Measurements from ENCODE around the gene RPN2.

The RPN2 gene

GRCh38 chr20:37266940-37267666, 88.0 kb downstream of the RPN2 start:
- DNase-seq (ENCODE audit: low spot score) = no peak

- peak; percentile 67 for DNase-seq (ENCODE audit: low spot score)
Measured at GRCh38 chr20:37267667-37268313, 88.7 kb downstream of the RPN2 start.

GRCh38 chr20:37270576-37271420, 91.7 kb downstream of the RPN2 start:
- peak; percentile 60 for DNase-seq (ENCODE audit: low spot score)

GRCh38 chr20:37271421-37271768, 92.3 kb downstream of the RPN2 start:
- DNase-seq (ENCODE audit: low spot score) = no peak

- DNase-seq (ENCODE audit: low spot score) = no peak
Measured at GRCh38 chr20:37273988-37274387, 94.9 kb downstream of the RPN2 start.

- DNase-seq (ENCODE audit: low spot score) = no peak
Measured at GRCh38 chr20:37274851-37275524, 95.9 kb downstream of the RPN2 start.

GRCh38 chr20:37276494-37277252, 97.5 kb downstream of the RPN2 start:
- DNase-seq (ENCODE audit: low spot score) = peak; percentile 62

- no peak for DNase-seq (ENCODE audit: low spot score)
Measured at GRCh38 chr20:37277253-37277593, 98.1 kb downstream of the RPN2 start.

GRCh38 chr20:37278966-37279590, 99.9 kb downstream of the RPN2 start:
- no peak for DNase-seq (ENCODE audit: low spot score)

GRCh38 chr20:37279820-37280219, 100.7 kb downstream of the RPN2 start:
- DNase-seq (ENCODE audit: low spot score) = no peak

GRCh38 chr20:37280403-37280802, 101.3 kb downstream of the RPN2 start:
- no peak for DNase-seq (ENCODE audit: low spot score)

GRCh38 chr20:37282556-37282955, 103.4 kb downstream of the RPN2 start:
- DNase-seq (ENCODE audit: low spot score) = no peak

- DNase-seq (ENCODE audit: low spot score) = no peak
Measured at GRCh38 chr20:37283530-37284195, 104.5 kb downstream of the RPN2 start.

- no peak for DNase-seq (ENCODE audit: low spot score)
Measured at GRCh38 chr20:37284691-37285161, 105.6 kb downstream of the RPN2 start.

- no peak for DNase-seq (ENCODE audit: low spot score)
Measured at GRCh38 chr20:37285664-37286374, 106.7 kb downstream of the RPN2 start.

GRCh38 chr20:37288091-37288490, 109.0 kb downstream of the RPN2 start:
- DNase-seq (ENCODE audit: low spot score) = no peak

- no peak for DNase-seq (ENCODE audit: low spot score)
Measured at GRCh38 chr20:37290158-37290810, 111.2 kb downstream of the RPN2 start.

Data from Ammon's horn (tissue), 1 donor.